CD4-positive, CD25-positive, alpha-beta regulatory T cell (primary cell): ENCODE results near the gene COMMD1. TPM values are rescaled to one million over a fixed set of nuclear protein-coding genes. Genes with fewer than 3 reads are reported as not detected.

Source experiments
- ATAC-seq, 2 donors: fragments of 150-1000 bp; cut with Tn5 transposase; one replicate each; pipeline ENCODE4 v1.10.0; 2021; ENCODE audit warnings: low read depth in 2 of 2, moderate number of reproducible peaks in 2 of 2, moderate library complexity in 1 of 2
- DNase-seq, 3 donors: peaks; one replicate each; pipeline versions ENCODE4 v3.0.0 to v3.0.0-alpha.2; 2012 to 2022; ENCODE audit warnings: mixed read lengths in 1 of 3
- H3K27ac ChIP-seq: one replicate; pipeline ENCODE4 v1.7.0; 2013; ENCODE audit warnings: mild to moderate bottlenecking, low read length; ENCODE audit not compliant: insufficient read depth, poor library complexity, severe bottlenecking
- H3K27me3 ChIP-seq: one replicate; pipeline ENCODE4 v1.7.0; 2013; ENCODE audit warnings: low read length; ENCODE audit not compliant: control insufficient read depth, insufficient read depth
- H3K36me3 ChIP-seq: one replicate; pipeline ENCODE4 v1.7.0; 2013; ENCODE audit warnings: mild to moderate bottlenecking, low read length, moderate library complexity; ENCODE audit not compliant: control insufficient read depth, insufficient read depth
- H3K4me1 ChIP-seq: 2 replicates; pipeline ENCODE4 v1.7.0; 2013; ENCODE audit warnings: mild to moderate bottlenecking, low read length; ENCODE audit not compliant: insufficient read depth, control insufficient read depth, poor library complexity, severe bottlenecking
- H3K4me3 ChIP-seq: one replicate; pipeline ENCODE4 v1.7.0; 2013; ENCODE audit warnings: low read depth, mild to moderate bottlenecking, low read length, moderate library complexity
- H3K9me3 ChIP-seq, 2 experiments: 1 replicate in 1 of 2; 2 replicates in 1 of 2; pipeline ENCODE4 v1.7.0; 2013; ENCODE audit warnings: low read length in 2 of 2, mild to moderate bottlenecking in 1 of 2, moderate library complexity in 1 of 2; ENCODE audit not compliant: control insufficient read depth in 2 of 2
- H3K27ac Mint-ChIP-seq, 3 donors: one replicate each; pipeline ENCODE4 v1.8.0; 2020 to 2022; ENCODE audit warnings: mild to moderate bottlenecking in 3 of 3, mixed read lengths in 3 of 3, moderate library complexity in 2 of 3
- H3K27me3 Mint-ChIP-seq: one replicate; pipeline ENCODE4 v1.8.0; 2022; ENCODE audit warnings: mild to moderate bottlenecking, mixed read lengths
- H3K36me3 Mint-ChIP-seq: one replicate; pipeline ENCODE4 v1.8.0; 2020; ENCODE audit warnings: mixed read lengths
- H3K4me1 Mint-ChIP-seq, 4 donors: one replicate each; pipeline ENCODE4 v1.8.0; 2020 to 2022; ENCODE audit warnings: mixed read lengths in 4 of 4, mild to moderate bottlenecking in 1 of 4
- H3K4me3 Mint-ChIP-seq, 4 donors: one replicate each; pipeline ENCODE4 v1.8.0; 2020 to 2022; ENCODE audit warnings: mild to moderate bottlenecking in 4 of 4, mixed read lengths in 4 of 4, moderate library complexity in 3 of 4
- H3K9me3 Mint-ChIP-seq, 7 donors: one replicate each; pipeline ENCODE4 v1.8.0; 2020 to 2022; ENCODE audit warnings: mixed read lengths in 7 of 7, mild to moderate bottlenecking in 3 of 7, moderate library complexity in 2 of 7
- polyA plus RNA-seq, 4 donors: library from polyadenylated mRNA; unstranded; fragments of 300-500 nt; fragmentation: Illumina TruSeq; gene quantifications; one replicate each; pipeline ENCODE4 v1.2.3, GENCODE V29; 2021
- total RNA-seq: library from RNA; stranded (reverse); gene quantifications from one replicate; pipeline ENCODE4 v1.2.3, GENCODE V29; 2022

Gene COMMD1
- total and polyA plus RNA-seq, 5 donors from 2014 or later = 21.4 to 79.2 (median 55.0) TPM

DNA sequence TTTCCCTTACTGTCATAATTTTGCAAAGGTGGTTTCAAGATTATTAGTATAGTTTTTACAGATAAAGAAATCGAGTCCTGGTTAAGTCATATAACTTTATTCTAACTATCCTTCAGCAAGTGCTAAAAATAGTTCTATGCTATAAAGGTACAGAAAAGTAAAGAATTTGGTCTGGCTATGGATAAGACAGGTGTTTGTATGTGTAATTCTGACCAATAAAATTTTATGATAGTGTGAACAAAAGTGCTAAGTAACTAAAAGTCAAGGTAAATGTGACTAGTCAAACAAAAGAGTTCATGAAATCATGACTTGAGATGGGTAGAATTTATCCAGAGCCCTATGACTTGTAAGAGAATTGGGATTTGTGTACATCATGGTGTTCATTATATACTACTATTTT is 140.7 kb downstream of the COMMD1 start:
- Histone ChIP-seq H3K27ac (no peak overlapping the region), H3K9me3 (peaks cover 0 to 5% of the 10 kb centered on the region in 2 experiments), H3K4me1 (no peaks in the 10 kb centered on the region), H3K36me3 (no peaks in the 10 kb centered on the region), H3K4me3 (no peak overlapping the region), H3K27me3 (no peaks in the 10 kb centered on the region)
- H3K4me1 Mint-ChIP-seq = no peaks in the 10 kb centered on the region
- H3K4me3 Mint-ChIP-seq = no peak overlapping the region
- no peaks in the 10 kb centered on the region for H3K27me3 Mint-ChIP-seq
- no peak overlapping the region for H3K27ac Mint-ChIP-seq
- DNase-seq = no peak
- peaks cover 5% of the 10 kb centered on the region for H3K36me3 Mint-ChIP-seq
- peaks cover 0 to 13% (median 3%) of the 10 kb centered on the region in 7 donors for H3K9me3 Mint-ChIP-seq
- no peak for ATAC-seq

DNA sequence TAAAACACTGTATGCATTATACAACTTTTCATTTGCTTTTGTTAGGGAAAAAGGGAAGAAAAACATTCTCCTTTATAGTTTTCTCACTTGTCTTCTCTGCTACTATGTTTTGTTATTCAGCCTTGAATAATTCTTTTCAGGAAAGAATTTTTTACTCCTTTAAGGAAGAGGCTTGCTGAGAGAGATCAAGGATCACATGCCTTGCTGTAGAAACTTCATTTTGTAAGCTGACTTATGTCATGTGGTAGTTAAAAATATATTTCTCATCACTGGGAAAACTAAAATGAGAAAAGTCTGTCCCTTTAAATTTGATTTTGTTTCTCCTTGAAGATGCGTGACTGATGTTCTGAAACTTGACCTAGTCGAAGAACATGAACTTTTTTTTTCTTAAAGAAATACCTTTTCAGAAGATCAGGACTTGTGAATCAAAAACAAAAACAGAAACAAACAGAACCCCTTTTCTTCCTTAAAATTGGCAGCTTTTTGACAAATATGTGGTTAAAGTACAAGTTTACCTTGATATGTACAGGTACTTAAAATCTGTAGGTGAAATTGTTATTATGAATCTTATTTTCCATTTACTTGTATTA is 145.1 kb downstream of the COMMD1 start:
- ATAC-seq (no peak), DNase-seq (no peak)
- Histone ChIP-seq H3K9me3 (no peaks in the 10 kb centered on the region), H3K27me3 (no peaks in the 10 kb centered on the region), H3K36me3 (no peaks in the 10 kb centered on the region), H3K27ac (no peak overlapping the region), H3K4me1 (peaks cover 21% of the 10 kb centered on the region), H3K4me3 (no peak overlapping the region)
- H3K4me1 Mint-ChIP-seq = peaks cover 20 to 29% (median 23%) of the 10 kb centered on the region in 4 donors
- H3K9me3 Mint-ChIP-seq = peaks cover 0 to 2% (median 0%) of the 10 kb centered on the region in 7 donors
- H3K27me3 Mint-ChIP-seq = no peaks in the 10 kb centered on the region
- peaks cover 1% of the 10 kb centered on the region for H3K36me3 Mint-ChIP-seq
- H3K4me3 Mint-ChIP-seq = no peak overlapping the region
- no peak overlapping the region for H3K27ac Mint-ChIP-seq

DNA sequence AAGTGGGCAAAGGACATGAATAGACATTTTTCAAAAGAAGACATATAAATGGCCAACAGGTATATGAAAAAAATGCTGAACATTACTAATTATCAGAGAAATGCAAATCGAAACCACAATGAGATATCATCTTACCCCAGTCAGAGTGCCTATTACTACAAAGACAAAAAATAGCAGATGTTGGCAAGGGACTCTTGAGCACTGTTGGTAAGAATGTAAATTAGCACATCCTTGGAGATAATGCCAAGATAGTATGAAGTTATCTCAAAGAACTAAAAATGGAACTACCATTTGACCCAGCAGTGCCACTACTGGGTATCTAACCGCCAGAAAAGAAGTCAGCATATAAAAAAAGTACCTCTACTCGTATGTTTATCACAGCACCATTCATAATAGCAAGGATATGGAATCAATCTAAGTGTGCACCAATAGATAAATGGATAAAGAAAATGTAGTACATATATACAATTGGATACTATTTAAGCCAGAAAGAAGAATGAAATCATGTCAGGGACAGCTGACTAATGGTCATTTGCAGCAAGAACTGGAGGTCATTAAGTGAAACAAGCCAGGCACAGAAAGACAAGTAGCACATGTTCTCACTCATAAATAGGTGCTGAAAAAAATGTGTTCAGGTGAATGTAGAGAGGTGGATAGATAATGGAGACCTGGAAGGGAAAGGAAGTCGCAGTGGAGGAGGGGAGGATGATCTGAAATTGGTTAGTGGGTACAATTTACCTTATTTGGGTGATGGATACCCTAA is 148.7 kb downstream of the COMMD1 start:
- H3K27ac ChIP-seq = no peak overlapping the region
- Mint-ChIP-seq H3K27me3 (no peaks in the 10 kb centered on the region), H3K4me3 (peak overlapping the region; percentile 3 to 34 (median 11)), H3K4me1 (peaks cover 20 to 35% (median 23%) of the 10 kb centered on the region in 4 donors), H3K36me3 (peaks cover 4% of the 10 kb centered on the region), H3K27ac (no peak overlapping the region), H3K9me3 (peaks cover 0 to 1% (median 0%) of the 10 kb centered on the region in 7 donors)
- H3K4me3 ChIP-seq = peak overlapping the region; percentile 38
- H3K27me3 ChIP-seq = no peaks in the 10 kb centered on the region
- peak in 2 of 3 donors; percentile 9 to 53 for DNase-seq
- H3K9me3 ChIP-seq = no peaks in the 10 kb centered on the region
- peak in 1 of 2 donors; percentile 42 for ATAC-seq
- peaks cover 24% of the 10 kb centered on the region for H3K4me1 ChIP-seq
- no peaks in the 10 kb centered on the region for H3K36me3 ChIP-seq

DNA sequence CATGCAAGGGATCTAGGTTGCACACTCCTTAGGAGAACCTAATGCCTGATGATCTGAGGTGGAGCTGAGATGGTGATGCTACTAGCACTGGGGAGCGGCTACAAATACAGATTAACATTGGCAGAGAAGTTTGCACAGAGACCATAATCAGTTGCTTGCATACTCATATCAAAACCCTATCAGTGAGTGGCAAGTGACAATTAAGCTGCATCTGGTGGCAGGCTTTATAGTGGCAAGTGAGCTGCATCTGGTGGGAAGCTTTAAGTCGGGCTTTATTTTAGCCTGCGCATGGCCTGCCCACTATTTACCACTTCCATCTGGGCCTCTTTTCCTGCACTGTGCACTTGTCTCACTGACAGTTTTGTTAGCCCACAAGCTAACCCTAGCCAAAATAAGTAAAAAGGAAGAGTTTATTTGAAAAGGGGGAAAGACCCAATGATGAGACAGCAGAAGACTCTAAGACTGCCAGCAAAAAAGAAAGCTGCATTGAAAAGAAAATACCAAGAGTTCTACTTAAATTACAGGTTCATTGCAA is 149.5 kb downstream of the COMMD1 start:
- Histone ChIP-seq H3K27me3 (no peaks in the 10 kb centered on the region), H3K27ac (no peak overlapping the region), H3K9me3 (no peaks in the 10 kb centered on the region), H3K4me3 (peak overlapping the region; percentile 38), H3K4me1 (peaks cover 24% of the 10 kb centered on the region), H3K36me3 (no peaks in the 10 kb centered on the region)
- peaks cover 11% of the 10 kb centered on the region for H3K36me3 Mint-ChIP-seq
- DNase-seq (no peak), ATAC-seq (no peak)
- peaks cover 0 to 1% (median 0%) of the 10 kb centered on the region in 7 donors for H3K9me3 Mint-ChIP-seq
- no peak overlapping the region for H3K27ac Mint-ChIP-seq
- H3K27me3 Mint-ChIP-seq = no peaks in the 10 kb centered on the region
- H3K4me3 Mint-ChIP-seq = peak overlapping the region in 1 of 4 donors; percentile 15
- peaks cover 20 to 35% (median 26%) of the 10 kb centered on the region in 4 donors for H3K4me1 Mint-ChIP-seq

DNA sequence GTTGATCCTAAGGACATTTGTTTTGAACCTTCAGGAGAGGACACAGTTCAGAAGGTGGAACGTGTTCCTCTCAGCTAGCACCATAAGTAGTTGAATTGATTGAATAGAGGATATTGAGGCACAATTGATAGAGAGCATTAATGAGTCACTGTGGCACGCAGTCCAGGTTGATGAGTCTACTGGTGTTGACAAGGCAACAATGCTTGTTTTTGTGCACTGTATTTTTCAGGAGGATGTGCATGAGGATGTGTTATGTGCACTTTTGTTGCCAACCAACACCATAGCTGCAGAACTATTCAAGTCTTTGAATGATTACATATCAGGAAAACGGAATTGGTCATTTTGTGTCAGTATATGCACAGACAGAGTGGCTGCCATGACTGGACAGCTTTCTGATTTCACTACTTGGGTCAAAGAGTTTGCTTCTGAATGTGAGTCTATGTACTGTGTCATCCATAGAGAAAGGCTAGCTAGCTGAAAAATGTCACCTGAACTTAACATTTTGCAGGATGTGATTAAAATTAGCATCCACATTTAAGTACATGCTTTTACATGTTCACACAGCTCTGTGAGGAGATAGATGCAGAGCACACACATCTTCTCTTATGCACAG is 150.4 kb downstream of the COMMD1 start:
- peaks cover 20 to 35% (median 26%) of the 10 kb centered on the region in 4 donors for H3K4me1 Mint-ChIP-seq
- ATAC-seq = no peak
- H3K36me3 Mint-ChIP-seq = peaks cover 11% of the 10 kb centered on the region
- H3K27ac ChIP-seq = no peak overlapping the region
- DNase-seq = no peak
- H3K27me3 ChIP-seq = no peaks in the 10 kb centered on the region
- H3K4me3 Mint-ChIP-seq = no peak overlapping the region
- H3K27me3 Mint-ChIP-seq = no peaks in the 10 kb centered on the region
- H3K36me3 ChIP-seq = no peaks in the 10 kb centered on the region
- H3K4me1 ChIP-seq = peaks cover 24% of the 10 kb centered on the region
- no peaks in the 10 kb centered on the region for H3K9me3 ChIP-seq
- no peak overlapping the region for H3K27ac Mint-ChIP-seq
- no peak overlapping the region for H3K4me3 ChIP-seq
- H3K9me3 Mint-ChIP-seq = peaks cover 0 to 1% (median 0%) of the 10 kb centered on the region in 7 donors

DNA sequence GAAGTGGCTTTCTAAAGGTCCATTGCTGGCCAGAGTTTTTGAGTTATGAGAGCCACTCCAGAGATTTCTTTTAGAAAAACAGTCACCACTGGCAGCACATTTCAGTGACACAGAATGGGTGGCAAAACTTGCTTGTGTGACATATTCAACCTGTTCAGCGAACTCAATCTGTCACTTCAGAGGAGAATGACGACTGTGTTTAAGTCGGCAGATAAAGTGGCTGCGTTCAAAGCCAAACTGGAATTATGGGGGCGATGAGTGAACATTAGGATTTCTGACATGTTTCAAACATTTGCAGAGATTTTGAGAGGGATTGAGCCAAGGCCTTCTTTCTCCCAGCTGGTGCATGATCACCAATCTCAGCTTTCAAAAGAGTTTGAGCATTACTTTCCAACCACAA is 150.9 kb downstream of the COMMD1 start:
- DNase-seq (no peak), ATAC-seq (no peak)
- H3K4me1 ChIP-seq = peaks cover 24% of the 10 kb centered on the region
- Mint-ChIP-seq H3K36me3 (peaks cover 11% of the 10 kb centered on the region), H3K27me3 (no peaks in the 10 kb centered on the region), H3K4me3 (no peak overlapping the region), H3K9me3 (peaks cover 0 to 2% (median 0%) of the 10 kb centered on the region in 7 donors), H3K27ac (no peak overlapping the region), H3K4me1 (peaks cover 20 to 35% (median 27%) of the 10 kb centered on the region in 4 donors)
- H3K9me3 ChIP-seq = no peaks in the 10 kb centered on the region
- H3K36me3 ChIP-seq = no peaks in the 10 kb centered on the region
- H3K4me3 ChIP-seq = no peak overlapping the region
- no peaks in the 10 kb centered on the region for H3K27me3 ChIP-seq
- H3K27ac ChIP-seq = no peak overlapping the region

DNA sequence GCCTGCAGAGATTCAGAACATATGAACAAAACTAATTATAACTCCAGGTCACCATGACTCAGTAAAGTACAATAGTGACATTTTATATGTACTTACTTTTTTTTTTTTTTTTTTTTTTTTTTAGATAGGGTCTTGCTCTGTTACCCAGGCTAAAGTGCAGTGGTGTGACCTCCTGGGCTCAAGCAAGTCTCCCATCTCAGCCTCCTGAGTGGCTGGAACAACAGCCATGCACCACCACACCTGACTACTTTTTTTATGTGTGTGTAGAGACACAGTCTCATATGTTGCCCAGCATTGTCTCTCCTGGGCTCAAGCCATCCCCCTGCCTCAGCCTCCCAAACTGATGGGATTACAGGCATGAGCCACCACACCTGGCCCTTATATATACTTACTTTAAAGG is 159.8 kb downstream of the COMMD1 start:
- no peak overlapping the region for H3K4me3 Mint-ChIP-seq
- no peak overlapping the region for H3K27ac Mint-ChIP-seq
- H3K9me3 ChIP-seq = no peaks in the 10 kb centered on the region
- no peak overlapping the region for H3K4me3 ChIP-seq
- H3K9me3 Mint-ChIP-seq = peaks cover 0 to 2% (median 0%) of the 10 kb centered on the region in 7 donors
- no peaks in the 10 kb centered on the region for H3K27me3 Mint-ChIP-seq
- no peaks in the 10 kb centered on the region for H3K4me1 ChIP-seq
- H3K4me1 Mint-ChIP-seq = peaks cover 0 to 11% (median 4%) of the 10 kb centered on the region in 4 donors
- ATAC-seq = no peak
- H3K36me3 ChIP-seq = no peaks in the 10 kb centered on the region
- DNase-seq = no peak
- H3K27me3 ChIP-seq = no peaks in the 10 kb centered on the region
- H3K27ac ChIP-seq = no peak overlapping the region
- H3K36me3 Mint-ChIP-seq = peaks cover 13% of the 10 kb centered on the region
